GM21786 (cell line): ENCODE data around the gene ITGA1.
"Not testable (repeated sequence)": the region's sequence is repeated elsewhere in the genome, so short reads cannot be mapped to it uniquely, and the experiment has no call there.

ENCODE experiments used
- ATAC-seq: cut with Tn5 transposase; IDR thresholded peaks from one replicate; pipeline ENCODE4 v1.9.1; 2021; ENCODE audit not compliant: unreplicated experiment

ITGA1 gene

DNA sequence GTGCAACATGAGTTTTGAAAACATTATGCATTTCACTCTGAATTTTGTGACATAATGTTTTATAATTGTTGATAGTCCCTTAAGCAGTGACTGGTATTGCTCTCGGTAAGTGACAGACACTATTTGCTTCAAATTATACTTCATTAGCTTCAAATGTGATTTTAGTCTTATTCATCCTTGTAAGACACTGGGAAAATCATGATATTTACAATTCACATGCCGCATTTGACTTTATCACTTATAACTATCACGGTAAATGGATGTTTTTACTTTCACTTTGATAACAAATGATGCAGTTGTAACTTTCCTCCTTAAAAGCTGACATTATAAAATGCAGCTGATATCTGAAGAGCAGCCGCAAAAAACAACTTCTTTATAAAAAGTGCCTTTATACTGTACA lies 157.3 kb downstream of the ITGA1 start:
- no peak for ATAC-seq

DNA sequence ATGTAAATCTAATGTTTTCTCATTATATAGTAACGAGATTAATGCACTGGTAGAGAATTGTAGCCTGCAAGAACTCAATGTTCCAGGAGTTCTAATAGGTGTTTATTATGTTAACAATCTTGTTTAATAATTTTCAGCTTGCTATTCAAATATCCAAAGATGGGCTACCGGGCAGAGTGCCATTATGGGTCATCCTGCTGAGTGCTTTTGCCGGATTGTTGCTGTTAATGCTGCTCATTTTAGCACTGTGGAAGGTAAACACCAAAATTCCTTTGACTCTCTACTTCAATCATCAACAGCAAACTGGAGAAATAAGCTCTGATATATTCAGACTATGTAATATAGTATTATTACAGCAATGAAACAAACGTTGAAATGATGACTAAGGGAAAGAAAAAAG lies 159.5 kb downstream of the ITGA1 start:
- no peak for ATAC-seq

DNA sequence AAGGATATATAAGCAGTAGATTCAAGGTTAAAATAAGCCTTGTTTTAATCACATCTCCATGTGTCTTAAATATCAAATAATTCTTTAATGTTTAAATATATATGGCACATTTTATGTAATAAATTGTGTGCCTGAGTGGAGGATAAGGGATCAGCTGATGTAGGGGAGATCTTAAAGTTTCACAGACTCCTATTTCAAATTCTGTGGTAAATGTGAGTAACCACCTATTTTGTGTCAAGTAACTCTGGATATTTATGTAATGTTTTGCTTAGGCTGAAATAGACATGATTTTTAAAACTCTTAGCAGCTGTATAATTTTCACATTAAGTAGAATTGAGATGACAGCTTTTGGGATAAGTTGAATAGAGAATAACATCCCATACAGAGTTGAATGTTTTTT lies 160.1 kb downstream of the ITGA1 start:
- ATAC-seq = no peak

DNA sequence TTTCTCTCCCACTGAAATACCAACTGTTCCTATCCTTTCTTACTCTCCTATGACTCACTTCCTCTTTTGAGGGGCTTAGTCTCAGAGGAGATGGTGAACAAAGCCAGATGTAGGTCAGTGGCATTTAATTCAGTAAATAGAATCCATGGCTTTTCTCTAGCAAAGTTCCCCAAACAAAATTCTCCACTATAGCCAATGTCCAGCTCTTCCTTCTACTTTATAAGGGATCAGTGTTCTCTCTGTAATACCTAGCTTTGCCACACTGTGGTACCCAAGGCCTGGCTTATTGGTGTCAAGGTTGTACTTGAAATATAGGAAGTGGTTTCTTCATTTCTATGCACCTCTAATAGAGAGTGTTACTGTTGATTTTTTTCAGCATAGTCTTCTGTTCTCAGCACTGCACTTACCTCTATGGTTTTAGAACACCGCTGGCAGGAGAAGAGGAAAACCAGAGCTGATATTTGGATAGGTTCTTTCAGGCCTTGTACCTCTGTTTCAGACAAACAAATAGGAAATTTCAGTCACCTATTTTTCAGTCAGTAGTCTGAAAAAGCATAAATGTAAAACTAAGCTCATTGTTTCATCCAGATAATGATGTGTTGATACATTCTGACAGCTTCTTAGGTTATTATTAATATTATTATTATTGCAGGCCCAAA lies 160.8 kb downstream of the ITGA1 start:
- peak; percentile 98 for ATAC-seq

DNA sequence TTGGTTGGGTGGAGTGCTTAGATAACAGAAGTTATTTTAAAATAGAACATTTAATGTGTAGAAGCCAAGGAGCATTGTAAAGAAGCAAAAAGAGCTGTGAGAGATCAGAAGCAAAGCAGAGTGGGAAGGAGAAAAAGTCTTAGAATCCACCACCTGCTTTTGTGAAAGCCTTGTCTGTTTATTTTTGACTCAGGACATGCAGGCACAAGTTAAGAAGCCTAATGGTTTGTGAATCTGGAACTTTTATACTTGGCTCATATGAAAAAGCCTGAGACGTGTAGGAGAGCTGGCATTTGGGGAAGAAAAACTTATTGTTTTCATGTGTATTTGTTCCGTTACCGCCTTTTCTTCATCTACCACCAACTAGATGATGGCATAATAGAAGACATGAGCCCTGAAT lies 163.0 kb downstream of the ITGA1 start:
- ATAC-seq = no peak

DNA sequence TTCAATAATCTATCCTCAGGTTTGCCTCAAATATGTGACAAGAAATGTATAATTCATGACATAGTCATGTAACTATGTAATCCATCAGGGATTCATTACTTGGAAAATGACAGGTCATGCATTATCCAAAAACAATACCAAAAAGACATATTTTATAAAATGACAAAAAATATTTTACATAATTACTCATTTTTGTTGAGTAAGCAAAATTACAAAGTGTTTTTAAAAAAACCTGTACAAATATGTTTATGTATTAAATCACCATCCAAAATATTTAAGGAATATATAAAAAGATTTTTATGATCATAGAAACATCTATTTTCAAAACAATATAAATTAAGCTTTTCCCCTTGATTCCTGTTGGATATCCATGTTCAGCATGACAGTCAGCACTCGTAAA lies 164.8 kb downstream of the ITGA1 start:
- ATAC-seq = no peak

DNA sequence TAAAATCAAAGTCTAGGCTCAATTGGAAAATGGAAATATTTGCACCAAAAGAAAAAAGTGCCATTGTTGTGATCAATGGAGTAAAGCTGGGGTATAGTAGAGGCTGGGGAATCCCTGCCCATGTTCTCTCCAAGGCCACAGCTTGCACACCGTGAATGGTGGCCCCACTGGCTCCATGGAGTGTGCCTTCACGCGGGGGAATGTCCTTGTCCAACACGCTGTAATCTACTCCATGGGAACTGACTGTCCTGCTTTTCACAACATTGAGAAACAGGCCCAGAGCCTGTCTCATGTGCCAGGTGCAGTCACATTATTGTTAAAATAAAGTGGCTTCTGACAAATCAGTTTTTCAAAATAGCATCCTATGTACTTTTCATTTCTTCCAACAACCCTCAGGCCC lies 168.3 kb downstream of the ITGA1 start:
- no peak for ATAC-seq

DNA sequence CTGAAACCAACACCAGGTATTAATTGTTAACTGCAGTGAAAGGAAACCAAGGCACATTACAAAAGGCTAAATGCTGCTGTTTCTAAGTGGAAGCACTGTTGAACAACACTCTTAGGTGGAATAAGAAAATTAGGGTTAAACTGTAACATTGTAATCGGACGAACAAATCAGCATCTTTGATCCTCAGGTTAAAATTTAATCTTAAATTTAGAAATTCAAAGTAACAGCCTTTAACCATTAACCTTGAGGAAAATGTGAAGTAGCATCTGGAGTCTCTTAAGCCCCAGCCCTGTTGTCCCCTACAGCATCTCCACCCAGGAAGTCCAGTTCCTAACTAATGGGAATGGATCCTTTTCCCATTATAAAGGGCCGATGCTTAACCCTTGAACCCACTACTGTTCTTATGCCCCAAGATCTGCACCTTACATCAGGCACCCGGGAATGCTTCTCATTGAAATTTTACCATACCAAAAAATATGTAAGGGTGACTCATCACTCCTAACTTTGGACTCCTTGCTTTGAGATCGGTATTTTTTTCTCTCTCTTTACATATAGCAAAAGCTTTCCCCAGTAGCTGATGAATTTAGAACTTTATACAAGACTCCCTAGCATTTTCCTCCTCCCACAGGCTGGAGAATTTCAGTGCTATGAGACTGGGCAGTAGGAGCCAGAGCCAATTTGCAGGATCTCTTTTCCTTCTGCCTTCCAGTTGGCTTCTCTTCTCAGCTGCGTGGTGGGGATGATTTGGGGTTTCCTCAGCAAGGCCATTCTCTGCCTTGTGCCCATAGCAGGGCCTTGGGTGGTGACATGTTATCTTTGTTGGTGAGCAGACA lies 169.4 kb downstream of the ITGA1 start:
- ATAC-seq = peak; percentile 84

DNA sequence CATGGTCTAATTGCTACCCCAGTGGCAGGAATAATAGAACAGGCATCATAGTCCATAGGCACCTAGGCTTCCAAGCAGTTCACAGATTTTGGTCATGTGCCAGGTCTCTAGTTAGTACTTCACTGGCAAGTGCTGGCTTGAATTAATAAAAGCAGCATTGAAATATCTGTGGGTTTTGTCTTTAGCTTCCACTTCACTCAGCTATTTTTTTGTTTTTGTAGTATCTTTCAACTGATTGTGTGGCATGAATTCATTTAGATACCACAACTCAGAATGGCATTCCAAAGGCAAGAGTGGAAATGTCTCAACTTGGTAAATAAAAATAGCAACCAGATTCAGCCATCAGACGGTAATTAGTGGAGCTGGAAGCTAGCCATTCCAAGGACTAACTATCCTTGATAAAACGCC lies 173.6 kb downstream of the ITGA1 start:
- no peak for ATAC-seq

DNA sequence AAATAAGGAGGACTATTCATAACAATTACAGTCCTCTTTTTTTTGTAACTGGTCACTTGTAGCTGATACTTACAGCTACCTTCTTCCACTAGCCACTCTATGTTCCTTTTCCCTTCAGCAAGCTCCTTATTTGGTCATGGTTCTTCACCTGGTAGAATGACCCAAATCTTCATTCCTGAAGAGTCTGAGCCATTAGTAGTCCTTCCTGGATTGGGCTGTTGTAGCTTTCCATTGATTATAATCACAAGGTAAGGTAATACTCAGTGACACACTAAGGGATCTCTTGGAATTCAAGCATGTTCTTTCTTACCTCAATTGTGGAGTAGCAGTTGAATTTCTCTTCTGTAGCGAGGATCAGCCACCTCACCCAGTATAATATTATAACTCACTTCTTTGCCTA lies 175.9 kb downstream of the ITGA1 start:
- ATAC-seq = no peak

DNA sequence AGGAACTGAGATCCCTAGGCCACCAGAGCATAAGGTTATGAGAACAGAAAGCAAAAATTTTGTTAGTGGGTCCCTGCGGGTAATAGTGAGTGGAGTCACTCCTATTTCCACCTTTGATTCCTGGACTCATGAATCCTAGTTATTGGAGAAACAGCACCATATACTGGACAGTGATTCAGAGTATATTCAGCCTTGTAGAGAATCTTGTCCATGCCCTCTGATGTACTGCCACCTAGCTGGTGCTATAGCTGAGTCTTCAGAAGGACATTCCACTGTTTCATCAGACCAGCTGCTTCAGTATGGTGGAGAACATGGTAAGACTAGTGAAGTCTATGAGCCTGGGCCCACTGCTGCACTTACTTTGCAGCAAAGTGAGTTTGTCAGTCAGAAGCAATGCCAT lies 176.4 kb downstream of the ITGA1 start:
- no peak for ATAC-seq

DNA sequence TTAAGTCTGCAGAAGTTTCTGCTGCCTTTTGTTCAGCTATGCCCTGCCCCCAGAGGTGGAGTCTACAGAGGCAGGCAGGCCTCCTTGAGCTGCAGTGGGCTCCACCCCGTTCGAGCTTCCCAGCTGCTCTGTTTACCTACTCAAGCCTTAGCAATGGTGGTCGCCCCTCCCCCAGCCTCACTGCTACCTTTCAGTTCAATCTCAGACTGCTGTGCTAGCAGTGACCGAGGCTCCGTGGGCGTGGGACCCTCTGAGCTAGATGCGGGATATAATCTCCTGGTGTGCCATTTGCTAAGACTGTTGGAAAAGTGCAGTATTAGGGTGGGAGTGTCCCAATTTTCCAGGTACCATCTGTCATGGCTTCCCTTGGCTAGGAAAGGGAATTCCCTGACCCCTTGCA lies 188.4 kb downstream of the ITGA1 start:
- not testable (repeated sequence) for ATAC-seq

DNA sequence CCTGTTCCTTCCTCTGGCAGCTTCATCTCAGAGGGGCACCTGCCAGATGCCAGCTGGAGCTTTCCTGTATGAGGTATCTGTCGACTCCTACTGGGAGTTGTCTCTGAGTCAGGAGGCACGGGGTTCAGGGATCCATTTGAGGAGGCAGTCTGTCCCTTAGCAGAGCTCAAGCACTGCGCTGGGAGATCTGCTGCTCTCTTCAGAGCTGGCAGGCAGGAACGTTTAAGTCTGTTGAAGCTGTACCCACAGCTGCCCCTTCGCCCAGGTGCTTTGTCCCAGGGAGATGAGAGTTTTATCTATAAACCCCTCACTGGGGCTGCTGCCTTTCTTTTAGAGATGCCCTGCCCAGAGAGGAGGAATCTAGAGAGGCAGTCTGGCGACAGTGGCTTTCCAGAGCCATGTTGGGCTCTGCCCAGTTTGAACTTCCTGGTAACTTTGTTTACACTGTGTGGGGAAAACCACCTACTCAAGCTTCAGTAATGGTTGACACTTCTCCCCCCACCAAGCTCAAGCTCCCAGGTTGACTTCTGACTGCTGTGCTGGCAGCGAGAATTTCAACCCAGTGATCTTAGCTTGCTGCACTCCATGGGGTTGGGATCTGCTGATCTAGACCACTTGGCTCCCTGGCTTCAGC lies 189.7 kb downstream of the ITGA1 start:
- no peak for ATAC-seq

DNA sequence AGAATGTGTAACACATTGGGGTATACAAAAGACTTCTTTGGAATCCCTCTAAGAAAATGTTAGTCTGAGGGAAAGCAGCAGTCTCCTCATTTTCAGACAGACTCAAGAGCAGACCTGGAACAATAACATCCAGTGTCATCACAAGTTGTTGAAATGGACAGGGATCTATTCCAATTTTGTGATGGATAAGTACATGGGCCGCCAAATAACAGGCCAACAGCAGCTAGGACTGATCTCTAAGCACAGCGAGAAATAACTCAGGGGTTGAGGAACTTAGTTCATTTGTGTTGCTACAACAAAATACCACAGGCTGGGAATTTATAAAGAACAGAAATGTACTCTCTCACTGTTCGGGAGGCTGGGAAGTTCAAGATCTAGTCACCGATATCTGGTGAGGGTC lies 193.8 kb downstream of the ITGA1 start:
- no peak for ATAC-seq

DNA sequence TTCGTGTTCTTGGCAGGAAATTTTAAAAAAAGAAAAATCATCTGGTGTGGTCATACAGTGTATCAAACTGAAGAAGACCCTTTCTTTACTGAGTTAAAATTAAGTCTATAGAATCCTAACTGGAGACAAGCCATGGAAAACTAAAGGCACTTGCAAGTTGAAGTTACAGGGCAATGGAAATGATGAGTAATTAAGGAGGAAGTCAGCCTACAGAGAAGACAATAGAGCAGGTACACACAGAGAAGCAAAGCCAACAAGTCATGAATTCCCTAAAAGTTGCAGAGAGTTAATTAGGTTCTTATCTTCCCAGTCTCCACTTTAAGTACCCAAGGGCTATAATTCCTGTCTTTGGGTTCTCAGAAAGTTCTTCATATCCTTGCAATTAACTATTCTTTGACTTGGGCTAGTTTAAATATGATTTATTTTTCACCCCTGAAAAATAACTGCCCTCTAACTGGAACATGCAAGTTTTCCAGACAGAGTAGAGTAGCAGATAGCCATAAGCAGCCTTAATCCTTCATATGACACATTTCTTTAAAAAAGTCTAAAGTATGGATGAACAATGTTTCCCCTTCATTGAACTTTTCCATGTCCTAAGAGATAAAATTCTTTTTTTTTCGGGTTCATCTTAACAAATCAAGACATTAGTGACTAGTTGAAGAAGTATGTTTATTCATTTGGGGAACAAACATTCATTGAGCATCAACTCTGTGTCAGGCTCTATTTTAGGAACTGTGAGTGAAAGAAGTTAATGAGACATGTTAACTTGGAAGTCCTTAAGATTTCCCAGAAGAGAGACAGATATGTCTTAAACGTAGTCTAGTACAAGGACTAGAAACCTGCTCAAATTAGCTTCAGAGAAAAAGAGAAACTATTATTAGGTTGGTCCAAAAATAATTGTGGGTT lies 196.3 kb downstream of the ITGA1 start:
- ATAC-seq = no peak

DNA sequence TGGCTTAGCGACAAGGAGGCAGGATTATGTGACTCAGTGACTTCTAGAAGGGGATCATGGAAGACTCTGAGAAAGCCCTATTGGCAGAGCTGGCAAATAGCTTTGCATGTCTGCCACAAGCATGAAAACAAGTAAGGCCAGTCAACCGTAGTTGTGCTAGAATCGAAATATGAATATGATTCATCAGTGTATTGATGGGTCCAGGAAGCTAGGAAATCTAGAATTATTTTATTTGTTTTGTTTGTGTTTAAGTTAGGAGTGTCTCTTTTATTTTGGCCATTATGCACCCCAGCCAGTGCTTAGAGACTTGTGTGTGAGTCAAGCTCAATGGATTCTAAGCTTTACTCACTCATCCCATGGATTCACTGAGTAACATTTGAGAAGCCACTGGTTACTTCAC lies 197.6 kb downstream of the ITGA1 start:
- ATAC-seq = no peak

DNA sequence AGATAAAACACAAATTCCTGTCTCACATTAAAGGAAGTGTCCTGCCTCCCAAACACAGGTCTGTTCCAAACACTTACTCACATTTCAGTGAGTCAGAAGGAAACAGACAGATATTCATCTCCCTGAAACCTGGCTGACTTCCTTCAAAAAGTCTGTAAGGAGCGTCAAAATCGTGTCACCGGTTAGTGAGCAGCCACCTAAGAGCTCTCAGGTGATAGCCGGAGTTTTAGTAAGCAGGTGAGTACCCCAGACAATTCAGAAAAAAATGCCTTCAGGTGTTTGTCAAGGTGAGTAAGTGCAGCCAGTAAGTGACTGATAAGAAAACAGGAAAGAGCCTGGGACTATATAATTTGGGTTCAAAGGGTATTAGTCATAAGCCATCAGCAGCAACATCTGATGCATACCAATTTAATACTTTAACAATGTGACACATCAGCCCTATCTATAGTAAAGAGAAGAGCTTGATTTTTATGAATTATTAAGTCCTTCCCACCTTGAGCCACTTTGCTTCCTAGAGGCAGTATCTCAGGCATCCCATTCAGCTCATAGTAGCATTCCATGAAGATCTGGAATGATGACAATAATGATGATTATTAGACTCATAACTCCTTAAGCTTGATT lies 200.1 kb downstream of the ITGA1 start:
- no peak for ATAC-seq

DNA sequence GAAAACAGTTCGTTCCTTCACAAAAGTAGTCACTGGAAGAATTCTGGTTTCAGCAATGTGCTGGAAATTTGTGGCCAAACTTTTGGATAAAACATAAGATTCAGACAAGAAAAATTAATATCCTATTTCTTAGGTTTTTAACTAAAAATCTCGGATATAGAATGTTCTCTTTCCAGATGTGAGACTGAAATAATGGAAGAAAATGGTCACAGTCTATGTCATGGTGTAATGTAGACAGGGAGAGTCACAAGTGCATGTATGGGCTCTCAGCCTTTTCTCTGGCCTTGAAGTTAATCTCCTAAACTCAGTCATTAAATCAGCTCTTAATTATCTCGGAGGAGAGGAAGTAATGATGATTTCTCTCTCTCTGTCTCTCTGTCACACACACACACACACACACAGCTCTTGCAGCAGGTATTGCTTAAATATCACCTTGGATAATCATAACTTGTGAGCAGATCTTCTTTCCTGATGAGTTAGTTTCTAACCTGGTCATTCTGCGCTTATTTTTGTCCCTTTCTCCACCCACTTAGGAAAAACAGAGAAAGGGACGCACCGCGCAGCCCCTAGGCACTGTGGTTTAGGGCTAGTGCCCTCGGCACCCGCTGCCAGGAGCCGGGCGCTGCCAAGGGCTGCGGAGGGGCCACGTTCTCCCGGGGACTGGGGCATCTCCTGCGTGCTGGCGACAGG lies 200.8 kb downstream of the ITGA1 start:
- ATAC-seq = peak; percentile 13

DNA sequence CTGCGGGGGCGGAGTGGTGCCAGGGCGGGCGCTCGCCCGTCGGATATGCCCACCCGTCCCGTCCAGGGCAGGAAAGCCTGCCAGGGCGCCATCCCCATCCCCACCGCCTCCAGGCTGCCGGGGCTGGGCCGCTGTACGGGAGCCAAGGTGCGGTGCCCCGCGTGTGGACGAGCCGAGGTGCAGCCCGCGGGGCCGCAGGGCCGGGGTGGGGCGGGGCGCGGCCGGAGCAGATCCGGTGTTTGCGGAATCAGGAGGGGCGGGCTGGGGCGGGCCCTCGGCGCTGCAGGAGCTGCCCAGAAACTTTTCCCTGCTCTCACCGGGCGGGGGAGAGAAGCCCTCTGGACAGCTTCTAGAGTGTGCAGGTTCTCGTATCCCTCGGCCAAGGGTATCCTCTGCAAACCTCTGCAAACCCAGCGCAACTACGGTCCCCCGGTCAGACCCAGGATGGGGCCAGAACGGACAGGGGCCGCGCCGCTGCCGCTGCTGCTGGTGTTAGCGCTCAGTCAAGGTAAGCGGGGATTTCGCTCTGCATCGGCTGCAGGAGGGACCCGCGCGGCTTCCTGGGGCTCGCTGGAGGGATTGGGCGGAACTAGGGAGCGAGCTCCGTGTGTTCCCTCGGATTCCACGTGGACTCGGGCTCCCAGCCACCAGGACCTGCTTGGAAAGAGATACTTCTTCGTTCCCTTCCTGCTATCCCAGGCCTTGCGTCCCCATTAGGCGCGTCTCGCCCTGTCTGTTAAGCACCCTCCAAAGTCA lies 201.5 kb downstream of the ITGA1 start, which contains the start of gene ITGA2:
ITGA2 (plus strand) TSS at position 328 of the 756 bp plus-strand sequence; CDS start at position 445, 117 bp downstream.
- peak; percentile 59 for ATAC-seq
